ENCODE measurements around the gene PCDHAC2. TPM values are rescaled to one million over a fixed set of nuclear protein-coding genes. Genes with fewer than 3 reads are reported as not detected.

The PCDHAC2 gene
- total RNA-seq, 3 donors from 2014 or later: 2.1 to 2.8 (median 2.6) TPM

DNA sequence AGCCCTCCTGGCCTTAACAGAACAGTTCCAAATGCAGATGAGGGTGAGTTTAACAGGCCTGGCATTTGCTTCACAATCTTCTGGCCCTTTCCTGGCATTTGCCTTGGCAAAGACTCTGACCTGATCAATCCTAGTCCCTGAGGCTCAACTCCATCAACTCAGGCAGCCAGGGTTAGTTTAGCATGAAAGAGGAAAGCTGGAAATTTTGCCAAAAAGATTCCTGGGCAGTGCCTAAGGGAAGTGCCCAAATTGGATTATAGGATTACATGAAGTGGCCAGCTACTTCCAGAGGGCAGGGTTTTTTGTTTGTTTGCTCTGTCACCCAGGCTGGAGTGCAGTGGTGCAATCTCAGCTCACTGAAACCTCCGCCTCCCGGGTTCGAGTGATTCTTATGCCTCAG is 36.8 kb downstream of the PCDHAC2 start:
- Histone ChIP-seq H3K27ac (no peak overlapping the region), H3K4me1 (no peaks in the 10 kb centered on the region), H3K36me3 (no peaks in the 10 kb centered on the region), H3K27me3 (no peaks in the 10 kb centered on the region), H3K9me3 (no peaks in the 10 kb centered on the region), H3K4me3 (no peak overlapping the region)
- DNase-seq (ENCODE audit: low spot score in 2 of 2): no peak
- intact Hi-C loops (cut with DNase I; ENCODE audit: low total_unique reads): no loop called here
- TF ChIP-seq POLR2AphosphoS5 (IDR thresholded peaks at IDR 0.05): no peak
- TF ChIP-seq, protein P1, sequence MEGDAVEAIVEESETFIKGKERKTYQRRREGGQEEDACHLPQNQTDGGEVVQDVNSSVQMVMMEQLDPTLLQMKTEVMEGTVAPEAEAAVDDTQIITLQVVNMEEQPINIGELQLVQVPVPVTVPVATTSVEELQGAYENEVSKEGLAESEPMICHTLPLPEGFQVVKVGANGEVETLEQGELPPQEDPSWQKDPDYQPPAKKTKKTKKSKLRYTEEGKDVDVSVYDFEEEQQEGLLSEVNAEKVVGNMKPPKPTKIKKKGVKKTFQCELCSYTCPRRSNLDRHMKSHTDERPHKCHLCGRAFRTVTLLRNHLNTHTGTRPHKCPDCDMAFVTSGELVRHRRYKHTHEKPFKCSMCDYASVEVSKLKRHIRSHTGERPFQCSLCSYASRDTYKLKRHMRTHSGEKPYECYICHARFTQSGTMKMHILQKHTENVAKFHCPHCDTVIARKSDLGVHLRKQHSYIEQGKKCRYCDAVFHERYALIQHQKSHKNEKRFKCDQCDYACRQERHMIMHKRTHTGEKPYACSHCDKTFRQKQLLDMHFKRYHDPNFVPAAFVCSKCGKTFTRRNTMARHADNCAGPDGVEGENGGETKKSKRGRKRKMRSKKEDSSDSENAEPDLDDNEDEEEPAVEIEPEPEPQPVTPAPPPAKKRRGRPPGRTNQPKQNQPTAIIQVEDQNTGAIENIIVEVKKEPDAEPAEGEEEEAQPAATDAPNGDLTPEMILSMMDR (IDR thresholded peaks at IDR 0.05): no peak
- TF ChIP-seq POLR2A (IDR thresholded peaks at IDR 0.05): no peak

DNA sequence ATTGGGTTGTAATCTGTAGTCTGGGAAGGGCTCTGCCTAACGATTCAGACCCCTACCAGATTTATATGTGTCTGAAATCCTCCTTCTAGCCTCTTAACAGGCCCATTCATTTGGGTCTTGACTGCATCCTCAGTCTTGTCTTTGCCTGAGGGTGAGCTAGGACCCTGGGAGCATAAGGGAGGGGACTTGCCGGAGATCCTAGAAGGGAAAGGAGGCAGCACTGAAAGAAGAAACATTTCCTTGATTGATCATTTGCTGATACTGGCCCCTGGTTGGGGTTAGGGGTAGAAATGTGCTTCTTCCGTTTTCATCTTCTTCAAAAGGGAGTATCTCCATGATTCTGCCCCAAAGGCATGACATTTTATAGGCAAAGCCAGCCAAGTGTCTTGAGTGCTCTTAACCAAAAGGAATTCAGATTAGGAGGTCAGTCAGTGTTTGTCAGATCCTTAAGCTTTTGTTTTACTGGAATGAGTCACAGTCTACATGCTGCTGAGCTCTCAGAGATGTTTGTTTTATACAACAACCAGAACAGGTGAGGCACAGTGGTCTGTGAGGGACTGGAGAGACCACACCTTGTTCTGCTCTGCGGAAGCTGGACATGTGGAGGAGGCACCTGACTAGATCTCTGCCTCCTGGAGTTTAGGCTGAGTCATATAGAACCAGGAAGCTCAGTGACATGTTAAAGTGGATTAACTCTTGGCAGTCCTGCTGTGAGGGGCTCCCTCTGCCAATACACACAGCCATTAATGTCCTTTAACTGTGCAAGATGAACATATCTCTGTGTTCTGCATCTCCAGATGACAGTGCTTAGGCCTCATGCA is 37.7 kb downstream of the PCDHAC2 start:
- Histone ChIP-seq H3K27me3 (no peaks in the 10 kb centered on the region), H3K9me3 (no peaks in the 10 kb centered on the region), H3K36me3 (no peaks in the 10 kb centered on the region), H3K4me3 (no peak overlapping the region), H3K27ac (no peak overlapping the region), H3K4me1 (no peaks in the 10 kb centered on the region)
- intact Hi-C loops (cut with DNase I; ENCODE audit: low total_unique reads): no loop called here
- TF ChIP-seq POLR2A (IDR thresholded peaks at IDR 0.05) (no peak), POLR2AphosphoS5 (IDR thresholded peaks at IDR 0.05) (no peak)
- TF ChIP-seq, protein P1 (IDR thresholded peaks at IDR 0.05): no peak
- no peak for DNase-seq (ENCODE audit: low spot score in 2 of 2)

DNA sequence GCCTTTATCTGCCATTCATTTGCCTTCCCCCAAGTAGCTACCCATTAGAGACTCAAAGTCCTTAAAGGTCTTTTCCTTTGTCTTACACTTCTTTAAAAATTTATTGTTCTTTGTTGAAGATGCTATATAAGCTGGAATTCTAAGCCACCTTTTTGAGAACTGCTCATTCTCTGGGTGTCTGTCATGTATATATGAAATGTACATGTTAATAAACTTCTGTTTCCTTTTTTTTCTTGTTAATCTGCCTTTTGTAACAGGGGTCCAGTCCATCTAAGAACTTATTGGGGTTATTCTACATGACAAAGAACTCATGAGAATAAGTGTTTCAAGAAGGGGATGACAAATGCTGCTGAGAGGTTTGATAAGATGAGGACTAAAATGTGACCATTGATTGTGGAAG is 41.5 kb downstream of the PCDHAC2 start:
- no peaks in the 10 kb centered on the region for H3K36me3 ChIP-seq
- intact Hi-C loops (cut with DNase I; ENCODE audit: low total_unique reads): no loop called here
- no peak overlapping the region for H3K4me3 ChIP-seq
- no peaks in the 10 kb centered on the region for H3K9me3 ChIP-seq
- H3K27me3 ChIP-seq: no peaks in the 10 kb centered on the region
- no peaks in the 10 kb centered on the region for H3K4me1 ChIP-seq
- no peak overlapping the region for H3K27ac ChIP-seq
- TF ChIP-seq POLR2AphosphoS5 (IDR thresholded peaks at IDR 0.05): no peak
- no peak for TF ChIP-seq POLR2A (IDR thresholded peaks at IDR 0.05)
- TF ChIP-seq, protein P1 (IDR thresholded peaks at IDR 0.05): no peak
- DNase-seq (ENCODE audit: low spot score in 2 of 2): no peak

DNA sequence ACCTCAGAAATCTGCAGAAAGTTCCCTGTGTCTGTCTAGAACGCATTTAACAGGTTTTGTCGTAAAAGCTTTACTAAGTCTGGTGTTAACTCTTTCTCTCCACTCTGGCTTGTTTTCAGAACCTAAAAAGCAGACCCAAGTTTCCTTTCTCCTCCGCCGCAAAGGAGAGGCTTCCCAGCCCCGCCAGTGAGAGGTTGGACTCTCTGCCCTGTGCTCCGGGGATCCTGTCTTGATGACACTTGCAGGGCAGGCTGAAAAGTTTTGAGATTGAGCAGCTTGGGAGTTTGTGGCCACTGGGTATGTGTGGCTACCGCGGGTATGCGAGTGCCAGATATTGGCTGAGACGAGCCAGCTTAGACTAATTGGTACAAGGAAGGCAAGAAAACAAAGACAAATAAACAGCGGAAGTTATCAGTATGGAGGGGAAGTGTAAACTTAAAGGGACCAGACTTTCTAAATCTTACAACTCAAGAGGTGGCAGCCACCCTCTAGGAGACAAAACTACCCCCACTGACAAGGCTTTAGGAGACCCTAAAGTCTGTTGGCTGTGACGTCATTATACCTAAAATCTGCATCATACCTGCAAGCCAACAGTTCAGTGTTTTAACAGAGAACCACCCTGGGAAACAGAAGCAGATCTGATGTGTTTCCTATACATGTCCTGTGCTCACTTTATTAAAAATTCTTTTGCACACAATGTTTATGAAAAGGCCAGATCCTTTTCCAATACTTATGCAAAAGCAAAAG is 43.9 kb downstream of the PCDHAC2 start:
- intact Hi-C loops (cut with DNase I; ENCODE audit: low total_unique reads): no loop called here
- H3K4me3 ChIP-seq: no peak overlapping the region
- H3K9me3 ChIP-seq: no peaks in the 10 kb centered on the region

More for the DNA sequence above, 43.9 kb downstream of the PCDHAC2 start:
- Histone ChIP-seq H3K36me3 (no peaks in the 10 kb centered on the region), H3K27ac (no peak overlapping the region), H3K27me3 (no peaks in the 10 kb centered on the region), H3K4me1 (no peaks in the 10 kb centered on the region)
- TF ChIP-seq POLR2A (IDR thresholded peaks at IDR 0.05) (no peak), POLR2AphosphoS5 (IDR thresholded peaks at IDR 0.05) (no peak)
- TF ChIP-seq, protein P1 (IDR thresholded peaks at IDR 0.05): no peak
- DNase-seq (ENCODE audit: low spot score in 2 of 2): no peak

All from breast epithelium (tissue), 4 donors.